Neuron (in vitro differentiated cells): Measurements from ENCODE around the gene MORN5.

Experiments used
- H2AFZ ChIP-seq: one replicate; pipeline ENCODE4 v1.6.1; 2013; ENCODE audit warnings: low read depth, mild to moderate bottlenecking, inconsistent platforms, low read length, moderate library complexity
- H3K27me3 ChIP-seq: one replicate; pipeline ENCODE4 v1.6.1; 2013; ENCODE audit warnings: low read length; ENCODE audit not compliant: insufficient read depth
- H3K36me3 ChIP-seq: one replicate; pipeline ENCODE4 v1.6.1; 2013; ENCODE audit warnings: low read length; ENCODE audit not compliant: insufficient read depth
- H3K4me1 ChIP-seq: one replicate; pipeline ENCODE4 v1.6.1; 2013; ENCODE audit warnings: low read length; ENCODE audit not compliant: insufficient read depth
- H3K4me3 ChIP-seq: 2 replicates; pipeline ENCODE4 v1.5.1; 2013; ENCODE audit warnings: mild to moderate bottlenecking, low read length, moderate library complexity
- H3K9me3 ChIP-seq: one replicate; pipeline ENCODE4 v1.6.1; 2013; ENCODE audit warnings: low read length

The MORN5 gene

DNA sequence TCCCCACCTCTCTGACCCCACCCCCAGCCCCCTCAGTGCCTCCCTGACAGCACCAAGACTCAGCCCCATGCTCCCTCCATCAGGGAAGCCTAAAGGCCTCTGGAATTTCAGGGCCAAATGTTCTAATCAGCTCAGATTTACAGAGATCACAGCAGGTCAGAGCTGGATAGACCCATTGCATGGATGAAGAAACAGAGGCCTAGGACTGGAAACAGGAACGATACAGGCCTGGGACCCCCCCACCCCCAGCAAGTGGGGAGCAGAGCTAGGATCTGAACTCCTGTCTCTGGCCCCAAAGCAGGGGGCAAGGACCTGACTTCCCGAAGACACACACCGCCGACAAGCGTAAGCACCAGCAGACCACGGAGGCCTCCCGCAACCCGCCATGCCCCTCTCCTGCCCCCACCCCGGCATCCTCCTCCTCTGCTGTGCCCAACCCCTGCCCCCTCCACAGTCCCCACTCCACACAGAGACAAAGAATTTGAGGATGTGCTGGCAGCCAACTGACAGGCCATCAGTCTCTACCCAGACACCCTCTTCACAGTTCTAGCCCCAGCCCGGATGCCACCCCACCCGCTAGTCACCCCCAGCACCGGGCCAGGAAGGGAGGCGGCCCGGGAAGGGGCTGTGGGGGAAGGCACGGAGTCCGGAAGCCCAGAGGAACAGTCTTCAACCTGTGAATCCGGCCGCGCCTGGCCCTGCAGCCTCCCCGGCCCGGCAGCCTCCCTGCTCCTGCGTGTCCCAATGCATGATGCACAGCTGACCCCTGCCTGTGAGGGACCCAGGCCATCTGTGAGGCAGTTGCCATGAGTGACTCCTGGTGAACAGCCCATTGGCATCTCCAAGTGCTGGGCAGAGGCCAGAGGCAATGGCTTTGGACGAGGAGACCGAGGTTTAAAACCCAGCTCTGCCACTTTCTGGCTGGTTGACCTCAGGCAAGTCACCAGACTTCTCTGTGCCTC, 31.4 kb upstream of the MORN5 start:
- no peak overlapping the region for H3K4me3 ChIP-seq
- peaks cover 18% of the 10 kb centered on the region for H3K4me1 ChIP-seq
- H3K9me3 ChIP-seq, result no peaks in the 10 kb centered on the region
- H3K36me3 ChIP-seq, result no peaks in the 10 kb centered on the region
- peaks cover 59% of the 10 kb centered on the region for H3K27me3 ChIP-seq
- no peak overlapping the region for H2AFZ ChIP-seq

DNA sequence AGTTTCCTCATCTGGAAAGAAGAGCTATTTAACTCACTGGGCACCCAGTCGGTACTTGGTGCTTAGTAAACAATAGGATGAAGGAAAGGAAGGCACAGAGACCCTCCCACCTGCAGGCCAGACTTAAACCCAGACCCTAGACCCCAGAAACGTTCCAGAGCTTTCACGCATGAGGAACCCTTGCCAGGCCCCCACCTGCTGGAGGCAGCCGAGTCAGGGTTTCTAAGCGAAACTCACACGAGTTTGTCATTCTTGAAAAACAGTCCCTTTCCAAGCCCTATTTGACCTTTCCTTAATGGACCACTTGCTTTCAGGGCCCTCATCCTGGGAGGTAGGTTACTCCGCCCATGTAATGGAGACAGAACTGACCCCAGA, 30.8 kb upstream of the MORN5 start:
- Histone ChIP-seq H3K9me3 (no peaks in the 10 kb centered on the region), H3K27me3 (peaks cover 59% of the 10 kb centered on the region), H3K4me3 (no peak overlapping the region), H3K4me1 (peaks cover 18% of the 10 kb centered on the region), H3K36me3 (no peaks in the 10 kb centered on the region), H2AFZ (no peak overlapping the region)

DNA sequence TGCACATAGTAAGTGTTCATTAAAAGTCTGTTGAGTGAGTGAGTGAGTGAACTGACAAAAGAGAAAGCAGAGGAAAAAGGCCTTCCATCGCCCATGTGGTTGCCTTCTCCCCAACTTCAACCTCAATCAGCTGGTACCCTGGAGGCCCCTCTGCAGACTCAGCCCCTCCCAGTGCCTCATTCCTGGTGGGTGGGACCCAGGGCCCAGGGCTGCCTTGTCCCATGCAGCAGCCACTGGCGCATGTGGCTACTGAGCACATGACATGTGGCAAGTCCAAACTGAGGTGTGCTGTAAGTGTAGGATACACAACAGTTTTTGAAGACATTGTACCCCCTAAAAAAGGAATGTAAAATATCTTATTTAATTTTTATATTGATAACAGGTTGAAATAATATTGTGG, 29.7 kb upstream of the MORN5 start:
- peaks cover 25% of the 10 kb centered on the region for H3K4me1 ChIP-seq
- peaks cover 55% of the 10 kb centered on the region for H3K27me3 ChIP-seq
- H3K9me3 ChIP-seq, result no peaks in the 10 kb centered on the region
- H3K4me3 ChIP-seq, result no peak overlapping the region
- H3K36me3 ChIP-seq, result no peaks in the 10 kb centered on the region
- no peak overlapping the region for H2AFZ ChIP-seq

DNA sequence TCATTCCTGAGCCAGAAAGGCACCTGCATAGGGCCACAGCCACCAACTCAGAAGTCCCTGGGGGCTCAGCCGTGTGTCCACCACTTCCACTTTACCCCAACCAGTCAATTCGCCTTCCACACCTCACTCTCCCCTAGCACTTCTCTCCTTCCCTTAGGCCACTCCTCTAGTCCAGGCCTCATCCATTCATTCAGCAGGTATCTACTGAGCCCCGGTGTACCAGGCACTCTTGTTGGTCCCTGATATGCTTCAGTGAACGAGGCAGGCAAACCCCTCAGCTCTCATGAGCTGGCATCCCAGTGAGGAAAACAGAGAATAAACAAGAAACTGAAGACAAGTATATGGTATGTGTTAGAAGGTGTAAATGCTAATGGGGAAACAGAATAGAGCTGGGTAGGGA, 28.9 kb upstream of the MORN5 start:
- H3K4me3 ChIP-seq, result no peak overlapping the region
- H3K27me3 ChIP-seq, result peaks cover 50% of the 10 kb centered on the region
- H3K9me3 ChIP-seq, result no peaks in the 10 kb centered on the region
- H3K36me3 ChIP-seq, result no peaks in the 10 kb centered on the region
- peaks cover 25% of the 10 kb centered on the region for H3K4me1 ChIP-seq
- no peak overlapping the region for H2AFZ ChIP-seq

DNA sequence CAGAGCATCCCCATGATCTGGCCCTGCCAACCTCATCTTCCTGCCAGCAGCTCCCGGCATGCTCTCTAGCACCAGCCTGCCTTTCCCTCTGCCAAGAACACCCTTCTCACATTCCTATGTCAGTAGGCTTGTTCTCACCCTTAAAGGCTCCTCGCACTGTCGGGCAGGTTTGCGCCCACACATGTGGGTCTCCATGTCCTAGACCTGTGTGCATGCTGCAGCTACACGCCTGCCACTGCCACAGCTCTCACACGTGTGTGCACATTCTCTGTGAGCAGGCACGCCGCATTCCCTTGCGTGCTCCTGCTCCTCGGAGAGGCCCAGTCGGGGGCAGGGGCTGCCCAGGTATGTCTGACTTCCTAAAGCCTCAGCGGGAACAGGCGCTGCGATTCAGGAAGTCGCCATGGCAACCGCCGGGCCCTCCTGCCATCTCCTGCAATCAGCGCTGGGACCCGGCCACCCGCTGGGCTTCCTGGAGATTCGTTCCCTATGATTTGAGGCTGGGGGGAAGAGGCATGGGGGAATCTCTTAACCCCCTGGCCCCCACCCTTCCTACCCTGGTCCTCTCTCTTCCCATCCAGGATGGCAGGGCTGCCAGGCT, 28.2 kb upstream of the MORN5 start:
- Histone ChIP-seq H3K27me3 (peaks cover 43% of the 10 kb centered on the region), H3K4me1 (peaks cover 21% of the 10 kb centered on the region), H2AFZ (no peak overlapping the region), H3K4me3 (no peak overlapping the region), H3K9me3 (no peaks in the 10 kb centered on the region), H3K36me3 (no peaks in the 10 kb centered on the region)

DNA sequence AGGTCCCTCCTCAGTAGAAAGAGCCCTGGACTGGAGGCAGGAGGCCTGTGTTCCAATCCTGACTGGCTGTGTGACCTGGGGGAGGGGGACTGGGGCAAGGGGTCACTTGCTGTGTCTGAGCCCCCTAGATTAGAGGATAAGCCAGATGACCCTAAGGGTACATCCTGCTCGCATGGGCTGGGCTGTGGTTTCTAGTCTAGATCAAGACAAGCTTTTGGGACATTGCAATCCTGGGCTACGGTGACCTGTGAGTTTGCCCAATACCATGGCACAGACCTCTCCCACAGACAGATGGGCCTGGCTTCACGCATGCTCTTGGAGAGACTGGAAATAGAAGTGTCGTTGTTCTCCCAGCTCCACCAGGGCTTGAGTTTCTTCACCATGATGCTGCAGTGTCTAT, 27.2 kb upstream of the MORN5 start:
- no peaks in the 10 kb centered on the region for H3K36me3 ChIP-seq
- peaks cover 21% of the 10 kb centered on the region for H3K4me1 ChIP-seq

DNA sequence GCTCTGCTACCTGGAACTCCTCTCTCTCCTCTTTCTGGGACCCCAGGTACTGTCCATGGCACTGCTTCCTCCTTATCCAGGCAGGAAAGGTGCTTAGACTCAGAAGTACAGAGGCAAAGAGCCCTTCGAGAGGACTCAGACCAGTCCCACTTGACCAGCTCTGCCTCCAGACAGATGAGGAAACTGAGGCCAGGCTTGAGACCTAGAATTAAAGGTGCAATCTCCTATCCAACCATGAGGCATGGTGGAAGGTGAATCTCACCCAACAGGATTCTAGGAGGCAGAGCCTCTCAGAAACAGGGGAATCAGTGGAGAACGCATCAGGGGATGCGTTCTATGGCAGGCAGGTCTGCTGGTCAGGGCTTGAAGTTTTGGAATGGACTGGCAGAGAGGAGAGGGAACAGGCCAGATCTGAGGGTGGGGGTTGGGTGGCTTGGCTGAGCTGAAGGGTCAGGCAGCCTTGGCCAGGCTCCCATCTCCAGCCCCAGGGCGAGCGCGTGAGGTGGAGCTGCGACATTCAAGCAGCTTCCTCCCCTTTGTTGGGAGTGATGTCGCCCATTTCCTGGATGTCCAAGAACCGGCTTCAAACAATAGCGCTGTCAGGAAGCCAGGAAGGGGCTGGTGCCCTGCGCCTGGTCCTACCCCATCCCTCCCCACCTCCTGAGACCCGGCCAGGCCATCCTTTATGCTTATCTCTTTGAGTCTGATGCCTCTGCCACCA, 26.3 kb upstream of the MORN5 start:
- no peaks in the 10 kb centered on the region for H3K36me3 ChIP-seq
- peaks cover 27% of the 10 kb centered on the region for H3K27me3 ChIP-seq
- no peaks in the 10 kb centered on the region for H3K9me3 ChIP-seq
- no peak overlapping the region for H3K4me3 ChIP-seq
- H2AFZ ChIP-seq, result no peak overlapping the region
- H3K4me1 ChIP-seq, result peaks cover 21% of the 10 kb centered on the region

More for the DNA sequence above, 27.2 kb upstream of the MORN5 start:
- Histone ChIP-seq H3K4me3 (no peak overlapping the region), H3K9me3 (no peaks in the 10 kb centered on the region), H3K27me3 (peaks cover 33% of the 10 kb centered on the region), H2AFZ (no peak overlapping the region)

DNA sequence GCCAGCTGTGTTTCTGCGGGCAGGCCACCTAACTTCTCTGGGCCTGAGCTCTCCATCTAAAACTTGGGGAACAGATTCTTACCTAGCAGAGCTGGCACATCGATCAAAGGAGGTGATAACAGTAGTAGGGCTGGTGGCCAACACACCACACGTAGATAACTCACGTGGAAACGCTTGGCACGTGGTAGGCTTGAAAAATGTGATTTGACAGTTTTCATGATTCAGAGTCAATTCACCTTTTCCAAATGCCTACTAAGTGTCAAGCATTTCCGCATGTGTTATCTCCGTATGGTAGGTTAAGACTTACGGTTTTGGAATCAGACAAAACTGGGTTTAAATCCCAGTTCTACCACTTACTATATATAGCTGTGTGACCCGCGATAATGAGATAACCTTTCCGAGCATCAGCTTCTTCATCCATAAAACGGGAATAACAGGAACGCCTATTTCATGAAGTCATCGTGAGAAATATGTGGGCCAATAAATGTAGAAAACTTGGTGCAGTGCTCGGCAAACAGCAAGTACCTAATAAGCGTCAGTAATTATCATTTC, 25.6 kb upstream of the MORN5 start:
- H3K4me1 ChIP-seq, result peaks cover 21% of the 10 kb centered on the region
- no peak overlapping the region for H2AFZ ChIP-seq
- H3K9me3 ChIP-seq, result no peaks in the 10 kb centered on the region
- H3K36me3 ChIP-seq, result no peaks in the 10 kb centered on the region
- no peak overlapping the region for H3K4me3 ChIP-seq
- H3K27me3 ChIP-seq, result peaks cover 23% of the 10 kb centered on the region

DNA sequence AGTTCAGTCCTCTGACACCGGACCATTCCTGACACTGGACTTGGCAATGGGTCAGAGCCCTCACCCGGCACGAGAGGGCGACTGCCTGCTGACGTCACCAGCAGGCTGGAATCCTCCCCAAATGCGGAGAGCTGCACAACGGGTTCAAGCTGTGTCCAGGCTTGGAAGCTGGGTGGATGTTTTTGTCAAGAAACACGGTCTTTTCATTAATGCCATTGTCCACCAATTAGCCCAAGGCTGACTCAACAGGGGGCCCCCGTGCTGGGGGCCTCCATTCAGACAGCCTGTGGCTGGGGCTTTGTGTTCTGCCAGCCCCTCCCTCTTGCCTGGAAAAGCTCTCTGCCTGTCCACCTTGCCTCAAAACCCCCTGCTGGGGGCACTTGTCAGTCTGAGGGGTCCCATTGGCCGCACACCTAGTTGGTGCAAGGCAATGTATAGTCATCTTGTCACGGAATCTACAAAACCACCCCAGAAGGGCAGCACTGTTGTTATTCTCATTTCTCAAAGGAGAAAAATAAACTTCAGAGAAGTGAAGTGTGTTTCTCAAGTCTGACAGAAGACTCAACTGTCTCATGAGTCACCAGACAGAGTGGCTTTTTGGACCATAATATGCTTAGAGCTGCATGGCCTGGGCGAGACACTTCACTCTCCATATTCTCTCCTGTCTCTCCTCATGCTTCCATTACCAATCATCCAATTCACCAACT, 24.7 kb upstream of the MORN5 start:
- Histone ChIP-seq H2AFZ (no peak overlapping the region), H3K36me3 (no peaks in the 10 kb centered on the region), H3K4me3 (no peak overlapping the region), H3K9me3 (no peaks in the 10 kb centered on the region), H3K27me3 (peaks cover 15% of the 10 kb centered on the region), H3K4me1 (peaks cover 21% of the 10 kb centered on the region)

DNA sequence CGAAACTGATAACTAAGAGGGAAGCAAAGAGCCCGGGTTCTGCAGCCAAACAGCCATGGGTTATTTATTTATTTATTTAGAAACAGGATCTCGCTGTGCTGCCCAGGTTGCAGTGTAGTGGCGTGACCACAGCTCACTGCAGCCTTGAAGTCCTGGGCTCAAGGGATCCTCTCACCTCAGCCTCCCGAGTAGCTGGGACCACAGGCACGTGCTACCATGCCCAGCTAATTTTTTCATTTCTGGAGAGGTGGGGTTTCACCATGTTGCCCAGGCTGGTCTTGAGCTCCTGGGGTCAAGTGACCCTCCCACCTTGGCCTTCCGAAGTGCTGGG, 24.2 kb upstream of the MORN5 start:
- Histone ChIP-seq H3K27me3 (peaks cover 14% of the 10 kb centered on the region), H3K9me3 (no peaks in the 10 kb centered on the region)

DNA sequence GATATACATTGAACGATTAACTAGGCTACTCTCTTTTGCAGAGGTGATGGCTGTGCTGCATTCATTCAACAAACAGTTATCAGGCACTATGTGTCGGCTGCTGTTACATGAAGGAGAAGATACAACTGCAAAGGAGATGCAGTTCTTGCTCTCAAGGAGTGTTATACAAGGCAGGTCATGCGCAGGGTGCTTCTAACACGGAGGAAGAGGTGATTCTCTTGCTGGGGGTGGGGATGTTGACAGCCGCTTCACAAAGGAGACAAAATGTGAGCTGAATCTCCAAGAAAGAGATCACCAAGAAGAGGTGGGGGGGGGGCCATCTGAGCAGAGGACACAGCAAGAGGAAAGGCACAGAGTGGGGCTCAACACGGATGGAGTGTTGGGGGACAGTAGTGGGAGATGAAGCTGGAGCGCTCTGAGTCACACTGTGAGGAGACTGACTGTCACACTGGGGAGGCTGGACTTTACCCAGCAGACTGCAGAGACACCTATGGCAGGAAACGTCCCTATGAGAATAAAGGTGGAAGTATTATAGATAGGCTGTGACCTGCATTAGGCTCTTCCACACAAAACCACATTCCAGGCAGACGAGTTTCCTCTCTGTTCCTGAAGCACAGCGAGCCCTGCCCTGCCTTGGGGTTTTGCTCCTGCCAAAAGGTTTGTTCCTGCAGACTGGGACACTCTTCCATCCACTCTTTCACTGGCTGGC, 21.0 kb upstream of the MORN5 start:
- Histone ChIP-seq H3K36me3 (peaks cover 15% of the 10 kb centered on the region), H3K9me3 (no peaks in the 10 kb centered on the region), H3K4me1 (peaks cover 10% of the 10 kb centered on the region), H3K27me3 (no peaks in the 10 kb centered on the region), H2AFZ (no peak overlapping the region), H3K4me3 (no peak overlapping the region)

More for the DNA sequence above, 24.2 kb upstream of the MORN5 start:
- Histone ChIP-seq H3K4me1 (peaks cover 21% of the 10 kb centered on the region), H2AFZ (no peak overlapping the region), H3K4me3 (no peak overlapping the region), H3K36me3 (no peaks in the 10 kb centered on the region)
